ENCODE measurements around the gene GREB1L.
"Not testable (repeated sequence)": the region's sequence is repeated elsewhere in the genome, so short reads cannot be mapped to it uniquely, and the experiment has no call there.

The GREB1L gene

GRCh38 chr18:21270453-21270852 lies 28.4 kb downstream of the GREB1L start:
- TF ChIP-seq CTCF (IDR thresholded peaks at IDR 0.05; ENCODE audit: control insufficient read depth, extremely low read depth, insufficient read depth): no peak
- H3K4me3 ChIP-seq (ENCODE audit: low read depth, low read length): no peak overlapping the region
- no peak for DNase-seq (ENCODE audit: low read depth)

GRCh38 chr18:21272016-21272579 lies 30.1 kb downstream of the GREB1L start:
- no peak for DNase-seq (ENCODE audit: low read depth)
- no peak for TF ChIP-seq CTCF (IDR thresholded peaks at IDR 0.05; ENCODE audit: control insufficient read depth, extremely low read depth, insufficient read depth)
- no peak overlapping the region for H3K4me3 ChIP-seq (ENCODE audit: low read depth, low read length)

GRCh38 chr18:21273568-21273967 lies 31.5 kb downstream of the GREB1L start:
- no peak overlapping the region for H3K4me3 ChIP-seq (ENCODE audit: low read depth, low read length)
- no peak for TF ChIP-seq CTCF (IDR thresholded peaks at IDR 0.05; ENCODE audit: control insufficient read depth, extremely low read depth, insufficient read depth)
- no peak for DNase-seq (ENCODE audit: low read depth)

GRCh38 chr18:21275645-21276044 lies 33.6 kb downstream of the GREB1L start:
- no peak for DNase-seq (ENCODE audit: low read depth)
- no peak for TF ChIP-seq CTCF (IDR thresholded peaks at IDR 0.05; ENCODE audit: control insufficient read depth, extremely low read depth, insufficient read depth)
- no peak overlapping the region for H3K4me3 ChIP-seq (ENCODE audit: low read depth, low read length)

GRCh38 chr18:21277578-21277977 lies 35.5 kb downstream of the GREB1L start:
- no peak for TF ChIP-seq CTCF (IDR thresholded peaks at IDR 0.05; ENCODE audit: control insufficient read depth, extremely low read depth, insufficient read depth)
- no peak for DNase-seq (ENCODE audit: low read depth)
- no peak overlapping the region for H3K4me3 ChIP-seq (ENCODE audit: low read depth, low read length)

GRCh38 chr18:21278218-21278617 lies 36.2 kb downstream of the GREB1L start:
- not testable (repeated sequence) for H3K4me3 ChIP-seq (ENCODE audit: low read depth, low read length)

GRCh38 chr18:21281603-21282002 lies 39.6 kb downstream of the GREB1L start:
- no peak for TF ChIP-seq CTCF (IDR thresholded peaks at IDR 0.05; ENCODE audit: control insufficient read depth, extremely low read depth, insufficient read depth)
- no peak for DNase-seq (ENCODE audit: low read depth)
- no peak overlapping the region for H3K4me3 ChIP-seq (ENCODE audit: low read depth, low read length)

More at GRCh38 chr18:21278218-21278617, 36.2 kb downstream of the GREB1L start:
- DNase-seq (ENCODE audit: low read depth): not testable (repeated sequence)
